Measurements from ENCODE around the gene PPARA.

DNA sequence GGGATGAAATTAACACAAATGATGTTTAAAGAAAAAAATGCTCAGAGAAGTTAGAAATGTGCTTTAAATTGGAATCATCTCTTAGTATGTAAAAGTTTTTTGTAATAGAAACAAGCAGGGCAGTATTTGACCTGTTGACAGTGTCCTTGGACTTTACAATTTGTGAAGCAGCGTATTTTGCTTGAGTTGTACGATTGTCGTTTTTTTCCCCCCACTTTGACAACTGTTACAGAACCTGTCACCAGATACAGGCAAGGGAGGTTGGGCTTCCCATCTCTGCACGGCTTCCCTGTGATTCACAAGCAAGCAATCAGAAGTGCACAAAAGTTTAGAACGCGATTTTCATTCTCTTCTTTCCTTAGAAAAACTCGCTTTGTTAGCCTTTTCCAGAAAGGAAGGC lies 8.9 kb downstream of the PPARA start:
- TF ChIP-seq POLR2A (IDR thresholded peaks at IDR 0.05; ENCODE audit: low read depth, low read length) (no peak), USF2 (IDR thresholded peaks at IDR 0.05; ENCODE audit: low read depth, low read length) (no peak), CEBPB (IDR thresholded peaks at IDR 0.05; ENCODE audit: low read depth, low read length) (no peak), SMC3 (IDR thresholded peaks at IDR 0.05; ENCODE audit: low read depth, low read length) (no peak), CTCF (conservative IDR thresholded peaks at IDR 0.05; ENCODE audit: low read depth, low read length) (no peak), RFX5 (IDR thresholded peaks at IDR 0.05; ENCODE audit: low read depth, low read length) (no peak), BHLHE40 (IDR thresholded peaks at IDR 0.05; ENCODE audit: low read depth, low read length) (no peak), RAD21 (IDR thresholded peaks at IDR 0.05; ENCODE audit: low read length) (no peak), FOS (IDR thresholded peaks at IDR 0.05; ENCODE audit: low read depth, low read length) (no peak), RCOR1 (IDR thresholded peaks at IDR 0.05; ENCODE audit: insufficient replicate concordance, low read length) (no peak)

Data from IMR-90 (cell line).